RWPE2 (cell line): ENCODE data around the gene NEDD4L.

ENCODE experiments used
- ATAC-seq: fragments of 200-7000 bp; cut with Tn5 transposase; 3 replicates; pipeline ENCODE4 v1.9.1; 2021; ENCODE audit warnings: low read depth
- DNase-seq: peaks from one replicate; pipeline ENCODE4 v3.0.0-alpha.2; 2020; ENCODE audit warnings: low spot score
- H3K27ac ChIP-seq: fragments of 450-650 bp; 2 replicates; pipeline ENCODE4 v1.5.1; 2017; ENCODE audit warnings: mild to moderate bottlenecking; ENCODE audit not compliant: poor library complexity, severe bottlenecking
- H3K27me3 ChIP-seq: fragments of 250-450 bp; sonication (Bioruptor Pico); 2 replicates; pipeline ENCODE4 v1.5.1; 2021; ENCODE audit warnings: mild to moderate bottlenecking, moderate library complexity; ENCODE audit not compliant: insufficient read depth, poor library complexity, severe bottlenecking
- H3K36me3 ChIP-seq: fragments of 250-450 bp; sonication (Bioruptor Pico); 2 replicates; pipeline ENCODE4 v1.5.1; 2020; ENCODE audit warnings: low read depth, mild to moderate bottlenecking, moderate library complexity
- H3K4me1 ChIP-seq: fragments of 250-450 bp; sonication (Bioruptor Pico); 2 replicates; pipeline ENCODE4 v1.5.1; 2021; ENCODE audit warnings: mild to moderate bottlenecking, moderate library complexity; ENCODE audit not compliant: insufficient read depth, poor library complexity, severe bottlenecking
- H3K4me3 ChIP-seq: fragments of 250-450 bp; sonication (Bioruptor Pico); 2 replicates; pipeline ENCODE4 v1.5.1; 2021; ENCODE audit warnings: mild to moderate bottlenecking, moderate library complexity; ENCODE audit not compliant: severe bottlenecking
- H3K9me3 ChIP-seq: fragments of 250-450 bp; sonication (Bioruptor Pico); 2 replicates; pipeline ENCODE4 v1.5.1; 2021; ENCODE audit warnings: mild to moderate bottlenecking, moderate library complexity; ENCODE audit not compliant: severe bottlenecking
- TF ChIP-seq, protein P1 (sequence below): fragments of 450-650 bp; IDR thresholded peaks from one replicate; pipeline ENCODE4 v1.5.1; 2017; ENCODE audit warnings: mild to moderate bottlenecking, moderate library complexity; ENCODE audit not compliant: poor library complexity, severe bottlenecking

NEDD4L gene

DNA sequence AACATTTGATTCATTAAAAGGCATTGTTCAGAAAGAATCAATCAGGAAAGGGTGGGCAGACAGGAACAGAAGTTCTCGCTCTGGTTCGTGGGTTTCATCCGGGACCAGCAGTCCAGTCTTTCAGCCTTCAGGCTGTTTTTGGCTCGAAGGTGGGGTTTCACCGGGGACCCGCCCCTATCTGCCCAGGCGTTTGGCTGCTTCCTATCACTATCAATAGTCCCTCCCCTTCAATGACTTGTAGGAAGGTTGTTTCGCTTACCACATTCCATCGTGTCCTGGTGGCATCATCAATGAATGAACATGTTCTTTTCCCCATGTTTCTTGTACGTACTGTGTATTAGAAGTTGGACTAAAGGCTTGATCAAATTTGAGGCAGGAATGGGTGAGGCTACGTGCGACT is 130.3 kb downstream of the NEDD4L start:
- Histone ChIP-seq H3K27me3 (no peaks in the 10 kb centered on the region), H3K4me1 (peaks cover 13% of the 10 kb centered on the region), H3K27ac (no peak overlapping the region), H3K36me3 (no peaks in the 10 kb centered on the region), H3K4me3 (no peak overlapping the region), H3K9me3 (no peaks in the 10 kb centered on the region)
- no peak for ATAC-seq
- no peak for DNase-seq
- TF ChIP-seq, protein P1, sequence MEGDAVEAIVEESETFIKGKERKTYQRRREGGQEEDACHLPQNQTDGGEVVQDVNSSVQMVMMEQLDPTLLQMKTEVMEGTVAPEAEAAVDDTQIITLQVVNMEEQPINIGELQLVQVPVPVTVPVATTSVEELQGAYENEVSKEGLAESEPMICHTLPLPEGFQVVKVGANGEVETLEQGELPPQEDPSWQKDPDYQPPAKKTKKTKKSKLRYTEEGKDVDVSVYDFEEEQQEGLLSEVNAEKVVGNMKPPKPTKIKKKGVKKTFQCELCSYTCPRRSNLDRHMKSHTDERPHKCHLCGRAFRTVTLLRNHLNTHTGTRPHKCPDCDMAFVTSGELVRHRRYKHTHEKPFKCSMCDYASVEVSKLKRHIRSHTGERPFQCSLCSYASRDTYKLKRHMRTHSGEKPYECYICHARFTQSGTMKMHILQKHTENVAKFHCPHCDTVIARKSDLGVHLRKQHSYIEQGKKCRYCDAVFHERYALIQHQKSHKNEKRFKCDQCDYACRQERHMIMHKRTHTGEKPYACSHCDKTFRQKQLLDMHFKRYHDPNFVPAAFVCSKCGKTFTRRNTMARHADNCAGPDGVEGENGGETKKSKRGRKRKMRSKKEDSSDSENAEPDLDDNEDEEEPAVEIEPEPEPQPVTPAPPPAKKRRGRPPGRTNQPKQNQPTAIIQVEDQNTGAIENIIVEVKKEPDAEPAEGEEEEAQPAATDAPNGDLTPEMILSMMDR, result no peak

GRCh38 chr18:58175122-58175785 is 131.2 kb downstream of the NEDD4L start:
- DNase-seq (no peak), ATAC-seq (no peak)
- TF ChIP-seq, protein P1, result no peak
- H3K27ac ChIP-seq, result no peak overlapping the region
- H3K36me3 ChIP-seq, result no peaks in the 10 kb centered on the region
- H3K27me3 ChIP-seq, result no peaks in the 10 kb centered on the region
- no peak overlapping the region for H3K4me3 ChIP-seq
- H3K4me1 ChIP-seq, result peaks cover 13% of the 10 kb centered on the region
- H3K9me3 ChIP-seq, result no peaks in the 10 kb centered on the region

DNA sequence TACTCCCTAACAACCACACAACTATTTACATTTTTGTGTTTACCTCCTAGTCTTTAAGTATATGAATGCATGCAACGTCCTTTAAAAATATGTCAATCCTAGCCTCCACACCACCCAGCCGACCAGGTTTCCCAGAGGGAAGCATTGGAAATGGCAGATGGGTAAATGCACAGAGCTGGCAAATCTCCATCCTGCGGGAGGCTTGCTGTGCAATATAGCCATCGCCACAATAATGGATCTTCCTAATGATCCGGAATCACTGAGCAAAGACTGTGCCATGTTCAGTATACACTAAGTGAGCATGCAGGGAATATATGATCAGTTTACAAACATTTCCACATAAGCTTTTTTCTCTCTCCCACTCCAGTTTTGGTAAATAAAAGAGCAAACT is 131.8 kb downstream of the NEDD4L start:
- Histone ChIP-seq H3K27ac (no peak overlapping the region), H3K4me1 (peaks cover 13% of the 10 kb centered on the region), H3K9me3 (no peaks in the 10 kb centered on the region), H3K27me3 (no peaks in the 10 kb centered on the region), H3K36me3 (no peaks in the 10 kb centered on the region), H3K4me3 (no peak overlapping the region)
- DNase-seq, result no peak
- TF ChIP-seq, protein P1, result no peak
- ATAC-seq, result no peak

- no peaks in the 10 kb centered on the region for H3K9me3 ChIP-seq
- TF ChIP-seq, protein P1, result no peak
- peaks cover 13% of the 10 kb centered on the region for H3K4me1 ChIP-seq
- no peak for DNase-seq
- H3K27ac ChIP-seq, result peak overlapping the region; percentile 52
- H3K36me3 ChIP-seq, result no peaks in the 10 kb centered on the region
- no peak overlapping the region for H3K4me3 ChIP-seq
- peak; percentile 89 for ATAC-seq
- no peaks in the 10 kb centered on the region for H3K27me3 ChIP-seq
These were observed 133.1 kb downstream of the NEDD4L start for GRCh38 chr18:58177004-58177717.
